K562 (cell line): ENCODE measurements around the gene MOCOS. TPM values are rescaled to one million over a fixed set of nuclear protein-coding genes. Genes with fewer than 3 reads are reported as not detected.

Experiments used
- CREB3L1 ChIP-seq: fragments of 450-650 bp; IDR thresholded peaks from 2 replicates; pipeline ENCODE4 v1.6.1; 2014; ENCODE audit warnings: low read depth, mild to moderate bottlenecking, moderate library complexity, borderline replicate concordance
- FOXO4 ChIP-seq: fragments of 450-650 bp; formaldehyde crosslinking; IDR thresholded peaks from 2 replicates; pipeline ENCODE4 v1.4.0; 2020; ENCODE audit warnings: mild to moderate bottlenecking, moderate library complexity
- MYBL2 ChIP-seq, 2 experiments: fragments of 450-650 bp in 1 of 2; sonication (generic) in 1 of 2; formaldehyde crosslinking in 1 of 2; IDR thresholded peaks; 2 replicates each; pipeline versions ENCODE4 v1.6.1 to v1.8.1; 2017 to 2022; ENCODE audit warnings: borderline replicate concordance in 1 of 2, inconsistent platforms in 1 of 2, low read depth in 1 of 2, mild to moderate bottlenecking in 1 of 2, missing genetic modification reagents in 1 of 2, moderate library complexity in 1 of 2
- XRCC3 ChIP-seq: fragments of 450-650 bp; IDR thresholded peaks from 2 replicates; pipeline ENCODE4 v1.6.1; 2017; ENCODE audit warnings: mild to moderate bottlenecking, moderate library complexity
- ZNF318 ChIP-seq, 2 experiments: fragments of 450-650 bp; IDR thresholded peaks; 2 replicates each; pipeline ENCODE4 v1.6.1; 2016; ENCODE audit warnings: mild to moderate bottlenecking in 2 of 2, borderline replicate concordance in 1 of 2, low read depth in 1 of 2, moderate library complexity in 1 of 2
- polyA plus RNA-seq, 8 experiments: library from polyadenylated mRNA; depleted of rRNA in 4 of 8; stranded (reverse) in 5 of 8; unstranded in 3 of 8; fragments of >200 nt; fragmentation: Nextera tagmentation in 2 of 8; fragmentation: Illumina TruSeq in 1 of 8; extraction: Ambion mirVana in 2 of 8; extraction: Trizol in 1 of 8; gene quantifications; 2 replicates each; pipeline versions ENCODE4 v1.2.1 to v1.2.3, GENCODE V29; 2011 to 2014; ENCODE audit warnings: inconsistent platforms in 1 of 8, missing spikeins in 1 of 8
- total RNA-seq, 7 experiments: library from RNA; depleted of rRNA in 6 of 7; stranded (reverse); fragments of >200 nt in 6 of 7; fragmentation: Illumina TruSeq in 2 of 7; extraction: Trizol in 2 of 7; gene quantifications; 2 replicates each; pipeline versions ENCODE4 v1.2.1 to v1.2.3, GENCODE V29; 2011 to 2021; ENCODE audit warnings: low replicate concordance in 1 of 7

The MOCOS gene
- total and polyA plus RNA-seq, 9 of the 15 experiments (the other 6 are each of a cell fraction or from before 2014, with no cell fraction given): 4.5 to 12.4 (median 9.1) TPM

- TF ChIP-seq ZNF318 (IDR thresholded peaks at IDR 0.05; ENCODE audit: borderline replicate concordance in 1 of 2, low read depth in 1 of 2) (no peak), XRCC3 (no peak), MYBL2 (IDR thresholded peaks at IDR 0.05; ENCODE audit: low read depth) (no peak), MYBL2 (CRISPR knock-in tag; IDR thresholded peaks at IDR 0.05; ENCODE audit: borderline replicate concordance) (no peak), FOXO4 (CRISPR knock-in tag) (no peak), CREB3L1 (no peak)
Observed at GRCh38 chr18:36176711-36177110, 10.6 kb upstream of the MOCOS start (continued).
